Measurements from ENCODE around the gene CISD2. TPM values are rescaled to one million over a fixed set of nuclear protein-coding genes. Genes with fewer than 3 reads are reported as not detected.
"Not testable (repeated sequence)": the region's sequence is repeated elsewhere in the genome, so short reads cannot be mapped to it uniquely, and the experiment has no call there.

The CISD2 gene
- total RNA-seq, 4 donors from 2014 or later, result 5.0 to 21.4 (median 9.3) TPM

DNA sequence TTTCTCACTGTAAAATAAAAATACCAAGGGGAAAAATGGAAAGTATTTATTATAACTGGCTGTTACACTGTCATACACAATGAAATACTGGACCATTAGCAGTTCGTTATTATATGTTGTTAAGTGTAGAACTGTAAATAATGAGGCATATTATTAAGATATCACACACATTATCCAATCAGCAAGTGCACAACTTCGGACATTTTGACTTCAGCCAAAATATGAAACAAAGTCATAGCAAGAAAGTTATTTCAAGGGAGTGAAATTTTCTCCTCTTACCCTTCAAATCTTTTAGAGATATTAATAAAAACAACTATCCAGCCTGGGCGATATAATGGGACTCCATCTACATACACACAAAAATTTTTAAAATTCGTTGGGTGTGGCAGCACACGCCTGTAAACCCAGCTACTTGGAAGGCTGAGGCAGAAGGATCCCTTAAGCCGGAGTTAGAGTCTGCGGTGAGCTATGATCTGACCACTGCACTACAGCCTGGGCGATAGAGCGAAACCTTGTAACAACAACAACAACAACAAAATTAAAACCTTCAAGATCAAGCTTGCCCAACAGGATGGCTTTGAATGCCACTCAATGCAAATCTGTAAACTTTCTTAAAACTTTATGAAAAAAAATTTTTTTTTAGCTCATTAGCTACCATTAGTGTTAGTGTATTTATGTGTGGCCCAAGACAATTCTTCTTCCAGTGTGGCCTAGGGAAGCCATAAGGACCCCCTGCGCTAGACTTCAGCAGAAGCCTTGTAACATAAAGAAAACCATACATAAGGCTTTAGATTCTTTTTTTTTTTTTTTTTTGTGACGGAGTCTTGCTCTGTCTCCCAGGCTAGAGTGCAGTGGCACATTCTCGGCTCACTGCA lies 1.3 kb upstream of the CISD2 start:
- Histone ChIP-seq H3K4me1 (peaks cover 0 to 14% (median 3%) of the 10 kb centered on the region in 4 donors), H3K27me3 (no peaks in the 10 kb centered on the region), H3K9me3 (no peaks in the 10 kb centered on the region), H3K27ac (peak overlapping the region; percentile 93 to 96 (median 95)), H3K4me3 (peak overlapping the region; percentile 63 to 78 (median 66)), H3K36me3 (no peaks in the 10 kb centered on the region)
- no peak for TF ChIP-seq POLR2A (IDR thresholded peaks at IDR 0.05)
- TF ChIP-seq, protein P1, sequence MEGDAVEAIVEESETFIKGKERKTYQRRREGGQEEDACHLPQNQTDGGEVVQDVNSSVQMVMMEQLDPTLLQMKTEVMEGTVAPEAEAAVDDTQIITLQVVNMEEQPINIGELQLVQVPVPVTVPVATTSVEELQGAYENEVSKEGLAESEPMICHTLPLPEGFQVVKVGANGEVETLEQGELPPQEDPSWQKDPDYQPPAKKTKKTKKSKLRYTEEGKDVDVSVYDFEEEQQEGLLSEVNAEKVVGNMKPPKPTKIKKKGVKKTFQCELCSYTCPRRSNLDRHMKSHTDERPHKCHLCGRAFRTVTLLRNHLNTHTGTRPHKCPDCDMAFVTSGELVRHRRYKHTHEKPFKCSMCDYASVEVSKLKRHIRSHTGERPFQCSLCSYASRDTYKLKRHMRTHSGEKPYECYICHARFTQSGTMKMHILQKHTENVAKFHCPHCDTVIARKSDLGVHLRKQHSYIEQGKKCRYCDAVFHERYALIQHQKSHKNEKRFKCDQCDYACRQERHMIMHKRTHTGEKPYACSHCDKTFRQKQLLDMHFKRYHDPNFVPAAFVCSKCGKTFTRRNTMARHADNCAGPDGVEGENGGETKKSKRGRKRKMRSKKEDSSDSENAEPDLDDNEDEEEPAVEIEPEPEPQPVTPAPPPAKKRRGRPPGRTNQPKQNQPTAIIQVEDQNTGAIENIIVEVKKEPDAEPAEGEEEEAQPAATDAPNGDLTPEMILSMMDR (IDR thresholded peaks at IDR 0.05), result no peak
- DNase-seq, result no peak

DNA sequence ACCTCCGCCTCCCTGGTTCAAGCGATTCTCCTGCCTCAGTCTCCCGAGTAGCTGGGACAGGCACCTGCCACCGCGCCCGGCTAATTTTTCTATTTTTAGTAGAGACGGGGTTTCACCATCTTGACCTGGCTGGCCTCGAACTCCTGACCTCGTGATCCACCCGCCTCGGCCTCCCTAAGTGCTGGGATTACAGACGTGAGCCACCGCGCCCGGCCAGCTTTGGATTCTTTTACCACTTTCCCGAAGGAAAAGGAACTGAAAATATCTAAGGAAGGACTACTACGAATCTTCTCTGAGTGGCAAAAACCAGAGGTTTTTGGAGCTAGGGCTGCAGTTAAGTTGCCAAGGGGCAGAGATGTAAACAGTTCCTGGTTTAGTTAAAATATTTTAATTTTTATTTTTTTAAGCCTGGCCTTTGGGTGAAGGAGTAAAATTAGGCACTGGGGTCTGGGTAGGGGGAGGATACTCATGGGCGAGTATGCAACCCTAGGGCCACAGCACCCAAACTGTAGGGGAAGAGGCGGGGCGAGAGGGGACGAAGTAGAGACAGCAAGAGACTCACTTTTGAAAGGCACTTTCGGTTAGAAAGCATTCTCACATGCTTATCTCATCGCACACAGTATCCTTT lies 525 bp upstream of the CISD2 start:
- DNase-seq, result peak in 2 of 3 donors; percentile 50 to 53
- H3K27me3 ChIP-seq, result no peaks in the 10 kb centered on the region
- TF ChIP-seq, protein P1 (IDR thresholded peaks at IDR 0.05), result peak in 1 of 6 experiments; percentile 1
- no peak for TF ChIP-seq POLR2A (IDR thresholded peaks at IDR 0.05)
- H3K9me3 ChIP-seq, result no peaks in the 10 kb centered on the region
- H3K27ac ChIP-seq, result peak overlapping the region; percentile 93 to 96 (median 95)
- peak overlapping the region; percentile 63 to 78 (median 66) for H3K4me3 ChIP-seq
- H3K4me1 ChIP-seq, result peaks cover 0 to 14% (median 3%) of the 10 kb centered on the region in 4 donors
- H3K36me3 ChIP-seq, result no peaks in the 10 kb centered on the region

DNA sequence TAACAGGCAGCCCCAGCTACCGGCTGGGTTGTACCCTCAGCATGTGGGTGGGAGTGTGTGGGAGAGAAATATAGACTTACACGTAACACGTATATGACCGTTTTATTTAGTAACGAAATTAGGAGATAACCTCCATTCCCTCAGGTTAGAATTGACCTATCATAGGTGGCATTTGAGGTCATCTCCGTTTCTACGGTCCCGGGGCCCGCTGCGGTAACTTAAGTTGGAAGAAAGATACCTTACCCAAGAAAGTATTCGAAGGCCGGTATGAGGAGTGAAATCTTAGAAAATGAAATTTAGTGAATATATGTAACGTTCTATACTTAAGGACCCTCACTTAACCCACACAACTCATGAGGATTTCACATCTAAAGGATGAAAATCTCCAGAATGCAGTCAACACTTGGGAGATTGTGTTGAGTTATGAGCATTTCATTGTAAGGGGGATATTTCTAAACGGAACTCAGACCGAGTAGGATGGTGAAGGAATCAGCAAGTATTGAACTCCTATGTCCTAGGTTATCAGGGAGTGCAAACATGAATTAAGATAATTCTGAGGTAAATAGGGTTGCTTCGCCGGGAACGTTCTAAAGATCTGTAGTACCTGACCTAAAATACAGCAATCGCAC lies 891 bp downstream of the CISD2 start:
- Histone ChIP-seq H3K4me1 (peaks cover 0 to 14% (median 3%) of the 10 kb centered on the region in 4 donors), H3K27me3 (no peaks in the 10 kb centered on the region), H3K36me3 (no peaks in the 10 kb centered on the region), H3K27ac (peak overlapping the region; percentile 93 to 96 (median 95)), H3K4me3 (peak overlapping the region; percentile 63 to 78 (median 66)), H3K9me3 (no peaks in the 10 kb centered on the region)
- TF ChIP-seq, protein P1 (IDR thresholded peaks at IDR 0.05), result no peak
- TF ChIP-seq POLR2A (IDR thresholded peaks at IDR 0.05), result no peak
- peak in 2 of 3 donors; percentile 38 to 56 for DNase-seq

DNA sequence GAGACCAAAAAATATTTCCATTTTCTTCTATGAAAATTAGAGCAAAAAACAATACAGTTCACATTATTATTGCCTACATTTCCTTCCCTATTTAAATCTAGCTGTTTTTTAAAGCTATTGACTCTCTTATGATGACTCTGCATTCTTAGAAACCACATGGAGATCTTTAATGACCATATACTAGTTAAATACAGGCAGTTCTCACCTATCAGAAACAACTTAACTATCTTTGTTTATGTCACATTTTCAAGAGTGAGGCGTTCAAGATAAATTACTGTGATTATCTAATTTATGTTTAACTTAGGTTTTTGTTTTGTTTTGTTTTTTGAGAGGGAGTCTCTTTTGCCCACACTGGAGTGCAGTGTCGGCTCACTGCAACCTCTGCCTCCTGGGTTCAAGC lies 3.0 kb downstream of the CISD2 start:
- no peak for DNase-seq
- no peaks in the 10 kb centered on the region for H3K27me3 ChIP-seq
- TF ChIP-seq POLR2A (IDR thresholded peaks at IDR 0.05), result no peak
- TF ChIP-seq, protein P1 (IDR thresholded peaks at IDR 0.05), result no peak
- no peak overlapping the region for H3K27ac ChIP-seq
- no peaks in the 10 kb centered on the region for H3K9me3 ChIP-seq
- no peak overlapping the region for H3K4me3 ChIP-seq
- H3K36me3 ChIP-seq, result peaks cover 0 to 3% (median 0%) of the 10 kb centered on the region in 3 donors
- peaks cover 0 to 14% (median 3%) of the 10 kb centered on the region in 4 donors for H3K4me1 ChIP-seq

- not testable (repeated sequence) for H3K27me3 ChIP-seq, H3K4me1 ChIP-seq, H3K9me3 ChIP-seq, H3K36me3 ChIP-seq, H3K4me3 ChIP-seq, H3K27ac ChIP-seq, DNase-seq
Observed at GRCh38 chr4:102877477-102878106, 8.8 kb downstream of the CISD2 start.

DNA sequence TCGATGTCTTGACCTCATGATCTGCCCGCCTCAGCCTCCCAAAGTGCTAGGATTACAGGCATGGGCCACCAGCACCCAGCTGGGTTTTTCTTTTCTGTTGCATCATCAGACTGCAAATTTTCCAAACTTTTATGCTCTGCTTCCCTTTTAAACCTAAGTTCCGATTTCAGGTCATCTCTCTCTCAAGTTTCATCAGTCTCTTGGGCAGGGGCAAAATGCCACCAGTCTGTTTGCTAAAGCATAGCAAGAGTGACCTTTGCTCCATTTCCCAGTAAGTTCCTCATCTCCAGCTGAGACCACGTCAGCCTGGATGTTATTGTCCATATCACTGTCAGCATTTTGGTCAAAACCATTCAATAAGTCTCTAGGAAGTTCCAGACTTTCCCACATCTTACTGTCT lies 9.6 kb downstream of the CISD2 start:
- H3K36me3 ChIP-seq, H3K4me1 ChIP-seq, H3K27ac ChIP-seq, H3K27me3 ChIP-seq, H3K4me3 ChIP-seq, H3K9me3 ChIP-seq: not testable (repeated sequence)
- peak in 1 of 3 donors; percentile 59 for DNase-seq

All from Peyer's patch (tissue), 4 donors.